Measurements from ENCODE around the gene GPC5.

DNA sequence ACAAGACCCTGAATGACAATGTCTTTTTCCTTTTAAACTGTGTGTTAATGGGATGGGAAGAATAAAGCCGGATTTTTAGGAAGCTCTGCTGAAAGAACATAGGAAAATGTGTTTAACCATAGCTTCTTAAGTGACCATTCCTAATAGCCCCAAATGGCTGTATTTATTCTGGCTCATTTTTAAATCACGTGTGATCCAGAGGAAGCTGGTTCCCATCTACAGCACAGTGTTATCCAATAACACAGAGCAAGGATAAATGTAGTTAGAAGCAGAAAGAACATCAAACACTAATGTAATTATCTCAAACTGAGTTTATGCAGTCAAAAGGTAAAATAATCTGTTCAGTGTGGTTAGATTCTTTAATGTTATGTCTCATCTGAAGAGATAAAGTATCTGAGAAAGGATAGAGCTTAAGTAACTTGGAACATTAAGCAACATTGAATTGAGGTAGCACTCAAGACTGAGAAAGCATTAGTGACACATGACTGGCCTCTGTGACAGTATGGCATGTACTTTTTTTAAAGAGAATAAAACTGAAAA is 853.3 kb downstream of the GPC5 start:
- TF ChIP-seq EZH2 (IDR thresholded peaks at IDR 0.05; ENCODE audit: insufficient read depth, poor library complexity, severe bottlenecking) = no peak
- TF ChIP-seq EZH2phosphoT487 (IDR thresholded peaks at IDR 0.05; ENCODE audit: insufficient read depth, low read depth) = no peak

All from GM23248 (cell line).